Left hindlimb (tissue), 1 donor: Measurements from ENCODE around the gene AEBP1.
"Not testable (repeated sequence)": the region's sequence is repeated elsewhere in the genome, so short reads cannot be mapped to it uniquely, and the experiment has no call there.

Experiments
- DNase-seq: peaks from one replicate; pipeline ENCODE4 v3.0.0-alpha.2; 2018

The AEBP1 gene

DNA sequence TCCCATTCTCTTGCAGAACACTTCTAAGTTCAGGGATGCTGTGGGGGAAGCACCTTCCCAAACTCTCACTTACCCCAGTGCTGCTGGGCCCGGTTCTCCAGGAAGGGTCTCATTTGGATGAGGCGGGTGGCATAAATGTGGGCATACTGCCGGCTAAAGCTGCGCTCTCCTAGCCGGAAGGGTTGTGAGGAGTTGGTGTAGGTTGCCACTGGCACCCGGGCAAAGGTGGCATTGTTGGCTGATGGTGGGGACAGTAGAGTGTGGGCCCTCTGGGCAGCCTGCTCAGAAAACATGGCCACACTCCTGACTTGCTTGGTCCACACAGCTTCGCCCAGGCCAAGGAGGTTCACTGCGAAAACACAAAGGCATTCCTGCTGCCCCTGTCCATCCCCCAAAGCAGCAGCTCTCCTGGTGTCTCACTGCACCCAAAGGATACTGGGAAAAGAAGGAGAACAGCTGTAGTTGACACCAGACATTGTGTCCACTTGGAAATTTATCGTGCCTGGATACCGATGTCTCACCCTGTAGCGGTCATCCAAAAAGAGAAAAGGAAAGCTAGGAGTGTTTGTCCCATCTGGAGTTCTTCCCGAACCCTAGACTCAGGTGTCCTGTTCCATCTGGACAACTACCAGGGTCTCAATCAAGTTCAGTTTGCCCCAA is 17.7 kb downstream of the AEBP1 start:
- DNase-seq: peak; percentile 12

DNA sequence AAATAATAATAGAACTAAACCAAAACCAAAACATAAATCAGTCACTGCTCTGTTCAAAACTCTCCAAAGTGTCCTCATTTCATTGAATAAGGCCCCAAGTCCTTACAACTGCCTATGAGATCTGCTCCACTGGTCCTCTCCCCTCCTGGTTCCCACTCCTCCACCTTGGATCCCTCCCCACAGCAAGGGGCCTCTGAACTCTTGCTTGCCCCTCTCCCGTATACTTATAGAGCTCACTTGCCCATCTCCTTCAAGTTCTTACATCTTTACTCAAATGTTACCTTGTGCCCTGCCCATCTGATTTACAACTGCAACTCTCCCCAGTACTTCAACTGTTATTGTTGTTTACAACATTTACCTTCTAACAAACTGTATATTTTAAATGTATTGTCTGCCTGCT is 18.4 kb downstream of the AEBP1 start:
- peak; percentile 24 for DNase-seq

DNA sequence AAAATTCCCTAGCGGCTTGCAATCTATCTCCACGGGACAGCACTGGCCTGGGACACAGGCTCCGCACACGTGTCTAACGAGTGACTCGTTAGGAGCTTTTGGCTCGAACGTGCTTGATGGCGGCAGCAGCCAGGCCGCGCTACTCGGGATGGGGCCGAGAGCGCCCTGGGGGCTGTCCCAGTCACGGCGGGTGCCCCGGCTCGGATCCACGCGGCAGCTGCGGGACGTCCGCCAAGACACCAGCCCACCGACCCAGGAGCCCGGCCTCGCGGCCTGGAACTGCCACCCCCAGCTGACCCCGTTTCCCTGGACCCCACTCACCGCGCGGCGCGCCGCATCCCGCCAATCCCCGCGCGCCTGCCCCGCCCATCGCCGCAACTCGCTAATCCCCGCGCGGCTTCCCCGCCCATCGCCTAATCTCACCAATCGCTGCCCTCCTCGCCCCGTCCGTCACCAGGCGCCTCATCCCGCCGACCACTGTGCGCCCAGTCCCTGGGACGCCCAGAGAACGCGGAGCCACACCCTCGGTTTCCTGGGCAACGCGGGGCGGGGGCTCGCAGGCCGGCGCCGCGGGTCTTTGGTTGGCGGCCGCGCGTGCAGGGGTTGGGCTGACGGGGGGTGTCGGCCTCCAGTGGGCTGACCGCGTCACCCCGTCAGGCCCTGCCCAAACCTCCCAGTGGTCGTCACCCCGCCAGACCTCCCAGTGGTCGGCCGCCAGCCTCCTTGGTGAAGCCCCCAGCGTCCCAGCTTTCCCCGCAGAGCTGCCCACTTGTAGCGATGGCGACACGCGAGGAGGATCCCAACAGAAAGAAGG is 19.3 kb downstream of the AEBP1 start, which contains the start of gene POLD2:
TSS of gene POLD2 (minus strand) at position 359 of the 814 bp plus-strand sequence. CDS start 1,495 bp downstream, outside the sequence.
- peak; percentile 99 for DNase-seq

DNA sequence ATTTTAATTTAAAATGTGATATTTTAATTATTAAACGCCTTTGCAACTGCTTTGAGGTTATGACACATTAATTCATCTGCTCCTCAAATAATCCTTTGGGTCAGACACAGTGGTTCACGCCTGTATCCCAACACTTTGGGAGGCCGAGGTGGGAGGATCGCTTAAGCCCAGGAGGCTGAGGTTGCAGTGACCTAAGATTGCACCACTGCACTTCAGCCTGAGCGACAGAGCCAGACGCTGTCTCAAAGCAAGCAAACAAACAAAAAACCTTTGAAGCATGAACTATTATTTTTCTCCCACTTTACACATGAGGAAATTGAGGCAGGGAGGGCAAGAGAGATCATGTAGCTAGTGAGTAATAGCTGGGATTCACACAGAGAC is 20.7 kb downstream of the AEBP1 start:
- DNase-seq: no peak

DNA sequence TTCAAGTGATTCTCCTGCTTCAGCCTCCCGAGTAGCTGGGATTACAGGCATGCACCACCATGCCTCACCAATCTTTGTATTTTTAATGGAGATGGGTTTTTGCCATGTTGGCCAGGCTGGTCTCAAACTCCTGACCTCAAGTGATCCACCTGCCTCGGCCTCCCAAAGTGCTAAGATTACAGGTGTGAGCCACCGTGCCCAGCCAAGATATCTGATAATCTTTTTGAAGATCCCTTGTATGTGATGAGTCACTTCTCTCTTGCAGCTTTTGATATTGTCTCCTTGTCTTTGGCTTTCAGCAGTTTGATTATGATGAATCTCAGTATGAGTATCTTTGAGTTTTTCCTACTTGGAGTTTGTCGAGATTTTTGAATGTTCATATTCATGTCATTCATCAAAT is 22.4 kb downstream of the AEBP1 start:
- DNase-seq: not testable (repeated sequence)

DNA sequence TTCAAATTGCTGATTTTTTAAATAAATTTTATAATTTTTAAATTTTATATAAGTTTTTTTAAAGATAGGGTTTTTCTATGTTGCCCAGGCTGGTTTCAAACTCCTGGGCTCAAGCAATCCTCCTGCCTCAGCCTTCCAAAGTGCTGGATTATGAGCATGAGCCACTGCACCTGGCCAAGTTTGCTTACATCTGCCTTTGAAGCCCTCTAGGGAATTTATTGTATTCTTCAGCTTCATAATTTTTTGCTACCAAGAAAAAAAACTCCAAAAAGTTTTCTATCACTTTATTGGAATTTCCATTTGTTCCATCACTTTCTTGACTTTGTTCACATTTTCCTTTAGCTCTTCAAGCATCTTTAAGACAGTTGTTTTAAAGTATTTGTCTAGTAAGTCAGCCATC is 23.0 kb downstream of the AEBP1 start:
- peak; percentile 10 for DNase-seq

DNA sequence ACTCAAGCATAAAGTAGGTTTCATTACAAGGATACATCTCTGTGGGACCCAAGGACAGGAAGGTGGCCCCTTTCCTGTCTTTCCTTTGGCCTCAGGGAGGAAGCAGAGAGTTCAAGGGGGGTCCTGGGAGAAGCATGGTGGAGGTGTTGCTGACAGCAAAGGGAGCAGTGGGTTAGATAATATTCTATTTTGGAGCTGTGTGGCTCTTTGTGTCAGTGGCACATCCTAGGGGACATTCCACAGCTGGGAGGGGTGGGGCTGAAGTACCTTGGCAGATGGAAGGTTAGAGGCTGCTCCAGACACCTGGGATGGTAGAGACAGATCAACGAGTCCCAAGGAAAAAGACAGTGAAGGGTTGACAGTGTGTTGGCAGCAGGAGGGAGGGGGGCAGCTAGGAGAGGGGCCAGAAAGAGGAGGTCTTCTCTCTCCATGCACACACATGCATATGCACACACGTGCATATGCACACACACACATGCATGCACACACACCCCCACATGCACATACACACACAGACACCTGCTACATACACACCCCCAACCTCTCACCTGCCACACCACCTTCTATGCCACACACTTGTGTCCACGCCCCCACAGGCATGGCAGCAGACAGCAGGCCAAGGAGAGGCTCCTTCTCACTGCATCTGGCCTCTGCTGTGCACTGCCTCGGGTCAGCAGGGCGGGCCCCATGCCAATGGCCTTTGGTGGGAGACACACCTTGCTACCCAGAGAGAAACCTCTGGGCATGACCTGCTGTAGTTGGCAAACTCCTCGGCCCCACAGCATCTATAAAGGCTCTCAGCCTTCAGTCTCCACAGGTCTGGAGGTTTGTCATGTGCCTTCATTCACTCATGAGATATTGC is 24.8 kb downstream of the AEBP1 start:
- no peak for DNase-seq

DNA sequence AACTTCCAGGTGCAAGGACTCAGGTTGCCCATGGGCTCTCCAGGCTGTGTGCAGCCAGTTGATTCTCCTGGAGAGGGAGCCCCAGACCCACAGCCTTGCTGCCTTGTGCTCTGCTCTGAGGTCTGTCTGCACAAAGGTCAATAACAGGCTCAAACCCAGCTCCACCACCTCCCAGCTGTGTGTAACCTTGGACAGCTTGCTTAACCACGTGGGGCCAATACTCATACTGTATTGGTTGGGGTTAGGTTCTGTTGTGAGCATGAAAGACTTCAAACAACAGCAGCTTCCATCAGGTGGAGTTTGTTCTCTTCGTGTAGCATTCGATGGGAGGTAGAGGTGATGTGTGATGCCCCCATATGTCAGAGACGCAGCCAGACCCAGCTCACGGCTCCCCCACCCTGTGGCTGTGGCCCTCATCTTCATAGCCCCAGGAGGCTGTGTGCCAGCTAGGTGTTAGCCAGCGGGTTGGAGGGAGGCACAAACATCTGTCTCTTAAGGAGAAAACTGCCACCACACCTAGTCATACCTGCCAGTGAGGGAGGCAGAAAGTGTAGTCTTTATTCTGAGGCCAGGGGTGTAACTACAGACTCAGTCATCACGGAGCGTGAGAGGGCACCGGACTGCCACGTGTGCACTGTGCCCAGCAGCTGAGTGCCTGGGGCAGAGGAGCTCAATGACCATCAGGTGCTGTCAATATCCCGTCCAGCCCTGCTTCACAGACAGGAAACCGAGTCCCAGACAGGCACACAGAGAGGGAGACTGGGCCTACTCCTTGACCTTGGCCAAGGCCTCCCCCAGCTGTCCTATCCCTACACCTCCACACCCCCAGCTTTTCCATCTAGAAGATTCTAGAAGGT is 27.3 kb downstream of the AEBP1 start:
- no peak for DNase-seq

DNA sequence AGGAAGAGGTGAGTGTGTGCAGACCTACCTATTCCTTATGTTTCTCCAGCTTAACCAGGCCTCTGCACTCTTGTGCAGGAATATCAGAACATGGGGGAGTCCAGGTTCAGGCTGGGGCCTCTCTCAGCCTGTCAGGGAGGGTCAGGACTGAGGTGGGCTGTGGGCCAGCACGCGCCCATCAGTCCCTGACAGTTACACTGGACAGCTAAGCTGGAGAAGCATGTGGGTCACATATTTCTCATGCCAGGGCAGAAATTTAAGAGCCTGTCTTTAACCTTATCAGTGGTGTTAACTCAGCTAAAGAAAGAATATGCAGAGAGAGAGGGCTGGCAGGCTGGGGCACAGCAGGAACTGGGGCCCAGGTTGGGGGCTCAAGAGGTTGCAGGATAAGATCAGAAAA is 27.9 kb downstream of the AEBP1 start:
- DNase-seq: no peak

DNA sequence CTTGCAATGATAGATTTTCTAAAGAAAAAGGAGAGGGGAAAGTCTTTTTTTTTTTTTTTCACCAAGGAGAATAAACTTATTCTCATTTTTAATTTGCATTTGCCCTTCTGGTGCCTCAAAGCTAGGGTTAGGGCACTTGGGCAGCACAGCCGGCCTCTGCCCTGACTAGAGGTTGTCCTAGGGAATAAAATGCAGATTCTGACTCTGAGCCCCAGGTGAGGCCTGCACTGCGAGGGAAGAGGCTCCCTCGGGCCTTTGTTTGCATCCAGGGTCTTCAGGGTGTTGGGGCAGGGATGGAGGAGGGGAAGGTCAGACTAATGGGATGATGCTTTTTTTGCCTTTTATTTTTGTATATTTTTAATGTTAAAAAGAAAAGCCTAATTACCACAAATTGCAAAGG is 29.1 kb downstream of the AEBP1 start:
- DNase-seq: no peak

DNA sequence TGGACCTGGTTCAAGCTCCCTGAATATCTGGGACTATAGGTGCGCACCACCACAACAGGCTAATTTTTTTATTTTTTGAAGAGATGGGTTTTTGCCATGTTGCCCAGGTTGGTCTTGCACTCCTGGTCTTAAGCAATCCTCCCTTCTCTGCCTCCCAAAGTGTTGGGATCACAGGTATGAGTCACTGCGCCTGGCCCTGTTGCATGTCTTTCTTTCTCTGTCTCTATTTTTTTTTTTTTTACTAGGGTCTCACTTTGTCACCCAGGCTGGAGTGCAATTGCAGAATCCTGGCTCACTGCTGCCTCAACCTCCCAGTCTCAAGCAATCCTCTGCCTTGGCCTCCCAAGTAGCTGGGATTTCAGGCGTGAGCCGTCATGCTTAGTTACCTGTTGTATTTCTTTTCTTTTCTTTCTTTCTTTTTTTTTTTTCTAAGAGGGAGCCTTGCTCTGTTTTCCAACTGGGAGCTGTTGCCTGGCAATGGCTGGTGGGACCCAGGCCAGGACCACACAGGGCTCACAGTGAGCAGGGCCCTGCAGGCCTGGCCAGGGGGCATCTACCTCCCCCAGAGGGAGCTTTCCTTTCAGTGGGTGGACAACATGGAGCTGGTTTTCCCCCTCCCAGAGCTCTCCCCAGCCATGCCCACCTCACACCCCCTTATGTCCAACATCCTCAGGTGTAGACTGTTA is 30.9 kb downstream of the AEBP1 start:
- DNase-seq: no peak

DNA sequence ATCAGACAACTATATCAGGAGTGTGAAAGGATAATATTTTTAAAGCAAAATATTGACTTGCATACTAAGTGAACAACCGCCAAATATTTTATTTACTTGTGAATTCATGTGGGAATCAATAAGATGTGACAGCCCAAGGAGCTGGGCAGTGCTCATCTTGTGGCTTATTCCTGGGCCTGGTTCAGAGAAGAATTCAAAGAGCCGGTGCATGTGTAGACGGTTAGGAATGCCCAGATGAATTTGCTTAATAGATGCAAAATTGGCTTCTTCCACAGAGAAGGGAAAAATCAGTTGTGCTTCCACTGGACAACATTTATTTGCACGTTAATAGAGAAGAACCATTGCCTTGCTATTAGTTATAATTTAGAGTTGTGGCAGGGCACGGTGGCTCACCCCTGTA is 32.6 kb downstream of the AEBP1 start:
- no peak for DNase-seq

DNA sequence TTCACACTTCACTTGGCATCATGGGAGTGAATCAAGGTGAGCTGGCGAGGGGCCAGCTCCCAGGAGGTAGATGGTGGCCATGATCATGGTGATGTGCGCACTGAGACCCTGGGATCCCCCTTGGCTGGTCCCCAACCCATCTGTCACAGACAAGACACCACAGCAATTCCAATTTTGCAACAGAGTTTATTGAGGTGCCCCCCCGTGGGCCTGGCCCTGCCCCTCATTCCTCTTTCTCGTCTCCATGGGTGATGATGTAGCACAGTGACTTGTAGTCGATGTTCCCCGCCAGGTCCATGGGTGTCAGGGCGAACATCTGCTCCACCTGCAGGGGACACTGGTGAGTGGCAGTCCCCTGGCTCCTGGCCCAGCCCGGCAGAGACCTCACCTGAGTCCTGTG is 34.6 kb downstream of the AEBP1 start:
- no peak for DNase-seq

DNA sequence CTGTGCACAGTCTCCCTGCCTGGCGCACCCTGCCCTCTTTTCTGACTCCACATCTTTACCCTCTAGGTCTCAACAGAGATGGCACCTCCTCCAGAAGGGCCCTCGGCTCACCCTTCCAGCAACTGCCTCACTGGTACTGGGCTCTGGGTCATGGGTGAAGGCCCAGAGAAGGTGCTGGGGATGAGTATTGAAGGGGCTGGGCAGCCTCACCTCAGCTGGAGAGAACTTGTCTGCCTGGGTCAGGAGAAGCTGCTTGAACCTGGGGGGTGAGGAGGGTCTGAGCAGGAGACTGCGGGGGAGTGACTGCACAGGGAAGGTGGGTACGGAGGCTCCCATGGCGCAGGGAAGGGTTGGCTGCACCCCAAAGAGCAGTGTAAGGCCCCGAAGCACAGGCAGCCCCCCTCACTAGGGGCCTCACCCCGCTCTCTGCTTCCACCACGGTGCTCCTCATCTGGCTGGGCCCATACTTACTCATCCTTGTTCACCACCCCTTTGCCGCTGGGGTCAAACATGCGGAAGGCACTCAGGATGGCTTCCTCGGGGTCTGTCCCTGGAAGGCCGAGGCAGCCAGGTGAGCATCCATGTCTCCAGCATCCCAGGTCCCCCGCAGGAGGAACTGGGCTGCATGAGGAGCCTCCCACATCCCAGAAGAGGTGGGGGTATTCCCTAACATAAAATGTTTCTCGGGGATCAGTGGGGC is 35.3 kb downstream of the AEBP1 start:
- no peak for DNase-seq

DNA sequence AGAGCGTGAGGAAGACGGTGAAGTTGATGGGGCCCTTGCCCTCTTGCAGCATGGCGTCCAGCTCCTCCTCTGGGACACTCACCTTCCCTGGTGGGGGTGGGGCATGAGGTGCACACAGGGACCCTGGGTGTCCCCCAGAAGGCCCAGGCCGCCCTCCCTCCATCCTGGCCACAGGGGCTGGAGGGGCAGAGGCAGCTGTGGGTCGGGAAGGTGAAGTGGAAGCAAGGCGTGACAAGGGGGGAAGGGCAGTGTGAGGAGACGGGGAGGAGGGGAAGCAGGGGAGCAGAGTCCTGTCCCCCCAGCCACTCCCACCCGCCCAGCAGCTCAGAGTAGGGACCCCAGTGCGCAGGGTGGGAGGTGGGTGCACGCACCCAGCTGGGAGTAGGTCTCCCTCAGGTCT is 36.2 kb downstream of the AEBP1 start:
- DNase-seq: peak; percentile 16

DNA sequence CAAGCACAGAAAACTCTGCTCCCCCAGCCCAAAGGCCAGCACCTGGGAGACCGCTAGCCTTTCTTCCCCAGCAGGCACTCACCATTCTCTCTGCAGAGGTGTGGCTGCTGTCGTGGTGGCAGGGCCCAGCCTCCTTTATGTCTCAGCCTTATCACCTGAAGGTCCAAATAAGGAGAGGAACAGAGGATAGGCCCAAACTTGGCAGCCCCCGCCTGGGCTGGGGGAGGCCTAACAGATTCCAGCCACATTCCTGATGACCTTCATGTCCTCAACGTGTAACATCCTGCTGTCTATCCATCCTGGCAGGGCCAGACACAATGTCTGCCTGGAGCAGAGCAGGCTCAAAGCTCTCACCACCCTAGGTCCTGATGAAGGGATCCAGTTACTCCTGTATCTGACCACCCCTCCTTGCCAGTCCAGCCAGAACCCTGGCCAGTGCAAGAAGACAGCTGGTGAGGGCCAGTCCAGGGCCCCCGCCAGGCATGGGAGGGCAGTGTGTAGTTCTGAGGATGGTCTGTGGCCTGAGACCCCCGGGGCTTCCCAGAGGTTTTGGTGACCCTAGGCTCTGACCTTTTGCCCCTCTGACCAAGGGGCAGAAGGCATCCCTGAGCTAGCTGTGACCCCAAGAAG is 37.2 kb downstream of the AEBP1 start, which contains the start of gene MYL7:
TSS of gene MYL7 (minus strand) at position 112 of the 630 bp plus-strand sequence. CDS start at position 85, 27 bp downstream.
- DNase-seq: peak; percentile 16

DNA sequence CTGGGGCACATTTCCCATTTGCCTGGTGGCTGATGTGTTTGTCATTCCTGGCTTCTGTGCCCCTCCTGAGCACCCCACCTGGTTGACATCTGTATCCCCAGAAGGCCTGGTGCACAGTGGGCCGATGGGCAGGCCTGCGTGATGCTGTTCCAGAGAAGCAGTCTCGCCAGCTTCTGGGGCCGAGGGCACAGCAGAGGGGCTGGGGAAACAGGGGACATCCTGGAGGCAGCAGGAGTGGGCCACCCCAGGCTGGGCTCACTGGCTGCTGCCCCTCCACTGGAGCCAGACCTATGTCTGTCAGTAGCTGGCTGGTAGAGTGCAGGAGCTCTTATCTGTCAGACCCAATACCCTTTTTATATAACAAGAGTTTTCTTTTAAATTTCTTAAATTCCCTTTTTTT is 37.9 kb downstream of the AEBP1 start:
- DNase-seq: peak; percentile 13

DNA sequence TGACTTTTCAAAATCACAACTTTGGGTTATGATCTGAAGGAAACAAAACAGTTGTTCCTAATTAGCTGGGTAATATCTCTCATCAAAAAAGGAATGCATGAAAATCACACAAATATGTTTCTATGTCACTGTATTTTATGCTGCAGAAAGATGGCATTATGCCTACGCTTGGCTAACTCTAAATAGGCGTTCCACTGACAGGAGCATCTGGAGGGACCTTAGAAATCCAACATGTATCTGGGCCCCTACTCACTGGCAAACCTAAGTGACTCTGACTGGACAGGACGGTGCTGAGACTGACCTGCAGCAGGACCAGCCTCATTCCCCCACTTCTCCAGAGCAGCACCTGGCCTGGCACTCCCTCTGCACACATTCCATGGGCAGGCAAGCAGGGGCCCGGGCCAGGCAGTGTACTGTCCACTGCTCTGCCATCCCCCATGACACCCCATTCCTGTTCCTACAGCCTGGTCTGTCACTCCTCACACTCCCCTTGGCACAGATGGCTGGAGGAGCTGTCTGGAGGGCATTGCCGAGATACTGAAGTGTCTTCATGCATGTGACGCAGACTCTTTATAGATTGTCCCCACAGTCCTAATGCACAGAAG is 39.6 kb downstream of the AEBP1 start:
- DNase-seq: peak; percentile 29

DNA sequence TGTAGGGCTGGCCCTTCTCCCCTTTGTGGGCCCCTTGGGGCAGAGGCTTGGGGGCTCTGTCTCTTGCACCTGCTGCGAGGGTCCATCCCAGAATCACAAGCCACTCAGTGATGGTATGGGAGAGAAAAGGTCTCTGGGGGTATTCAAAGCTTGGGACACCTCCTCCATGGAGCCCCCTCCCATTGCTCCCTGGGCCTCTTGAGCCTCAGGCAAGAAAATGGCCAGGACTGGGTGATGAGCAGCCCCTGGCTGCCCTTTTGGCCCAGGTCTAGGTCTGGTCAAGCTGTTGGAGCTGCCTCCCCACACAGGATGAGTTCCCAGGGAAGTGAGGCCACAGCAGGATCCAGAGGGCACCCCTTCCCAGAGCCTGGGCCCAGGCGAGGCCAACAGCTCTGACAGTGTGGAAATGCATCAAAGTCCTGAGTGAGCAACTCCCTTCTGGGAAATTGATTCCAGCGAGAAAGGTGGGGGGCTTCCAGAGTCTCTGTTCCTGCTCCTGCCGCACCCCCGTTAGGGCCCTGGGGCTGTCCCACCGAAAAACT is 40.4 kb downstream of the AEBP1 start:
- DNase-seq: no peak

DNA sequence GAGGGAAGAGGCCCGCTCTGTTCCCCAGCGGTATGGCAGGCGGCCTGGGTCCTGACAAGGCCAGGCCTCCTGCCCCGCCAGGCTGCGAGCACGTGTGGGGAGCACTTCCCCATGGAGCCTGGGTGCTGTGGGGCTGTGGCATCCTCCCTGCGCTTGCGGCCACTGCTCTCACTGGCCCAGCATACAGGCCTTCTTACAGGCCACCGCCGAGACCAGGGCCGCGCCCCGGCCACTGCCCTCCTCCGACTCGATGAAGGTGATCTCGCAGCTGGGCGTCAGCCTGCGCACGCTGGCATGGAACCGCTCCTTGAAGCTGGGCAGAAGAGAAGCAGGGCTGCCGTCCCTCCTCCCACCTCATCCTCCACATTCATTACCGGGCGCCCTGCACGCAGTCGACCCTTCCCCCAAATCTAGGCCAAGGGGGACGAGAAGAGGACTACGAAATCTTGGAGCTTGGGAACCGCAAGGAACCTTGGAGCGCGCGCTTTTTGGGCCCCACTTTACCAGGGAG is 40.9 kb downstream of the AEBP1 start:
- DNase-seq: no peak
